ENCODE results near the gene NCOA1.

DNA sequence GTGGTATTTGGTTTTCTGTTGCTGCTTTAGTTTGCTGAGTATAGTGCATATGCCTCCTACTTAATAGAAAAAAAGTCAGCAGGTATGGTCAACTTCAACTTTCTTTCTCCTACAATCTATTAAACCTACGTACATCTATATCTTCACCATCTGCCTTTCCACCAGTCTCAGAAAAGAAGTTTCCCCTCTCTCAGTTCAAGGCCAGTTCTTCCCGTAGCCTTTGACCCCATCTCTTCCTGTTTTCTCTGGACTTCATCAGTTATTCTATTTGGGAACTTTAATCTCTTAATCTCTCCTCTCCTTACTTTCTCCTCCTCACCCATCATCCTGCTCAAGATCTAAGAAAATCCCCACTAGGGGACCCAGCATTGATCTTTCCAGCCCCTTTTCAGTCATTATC lies 296.5 kb downstream of the NCOA1 start:
- TF ChIP-seq SMC3 (IDR thresholded peaks at IDR 0.05; ENCODE audit: borderline replicate concordance, low read length) (no peak), TAF1 (IDR thresholded peaks at IDR 0.05; ENCODE audit: borderline replicate concordance, low read depth, low read length) (no peak), EZH2 (IDR thresholded peaks at IDR 0.05; ENCODE audit: borderline replicate concordance, control insufficient read depth, low read depth, low read length) (no peak), JUND (IDR thresholded peaks at IDR 0.05; ENCODE audit: low read depth, low read length) (no peak)

Measured in GM12878 (cell line).